ENCODE measurements around the gene RAB33A.

RAB33A gene

GRCh38 chrX:130159776-130160175, 12.0 kb upstream of the RAB33A start:
- H3K27me3 ChIP-seq (ENCODE audit: low read depth, low read length), result no peaks in the 10 kb centered on the region
- no peak overlapping the region for H3K9ac ChIP-seq (ENCODE audit: low read length)
- H2AFZ ChIP-seq (ENCODE audit: low read depth, low read length), result no peak overlapping the region
- peaks cover 6% of the 10 kb centered on the region for H3K36me3 ChIP-seq (replicated peaks; ENCODE audit: low read depth, low read length)
- H3K27ac ChIP-seq (ENCODE audit: low read length), result no peak overlapping the region
- peaks cover 55% of the 10 kb centered on the region for H3K79me2 ChIP-seq (ENCODE audit: low read length)
- H4K20me1 ChIP-seq (ENCODE audit: insufficient read depth, low read length), result no peaks in the 10 kb centered on the region
- H3K4me2 ChIP-seq (ENCODE audit: low read length), result no peak overlapping the region
- no peak for TF ChIP-seq EZH2phosphoT487 (IDR thresholded peaks at IDR 0.05; ENCODE audit: low read depth)
- TF ChIP-seq, protein P1, sequence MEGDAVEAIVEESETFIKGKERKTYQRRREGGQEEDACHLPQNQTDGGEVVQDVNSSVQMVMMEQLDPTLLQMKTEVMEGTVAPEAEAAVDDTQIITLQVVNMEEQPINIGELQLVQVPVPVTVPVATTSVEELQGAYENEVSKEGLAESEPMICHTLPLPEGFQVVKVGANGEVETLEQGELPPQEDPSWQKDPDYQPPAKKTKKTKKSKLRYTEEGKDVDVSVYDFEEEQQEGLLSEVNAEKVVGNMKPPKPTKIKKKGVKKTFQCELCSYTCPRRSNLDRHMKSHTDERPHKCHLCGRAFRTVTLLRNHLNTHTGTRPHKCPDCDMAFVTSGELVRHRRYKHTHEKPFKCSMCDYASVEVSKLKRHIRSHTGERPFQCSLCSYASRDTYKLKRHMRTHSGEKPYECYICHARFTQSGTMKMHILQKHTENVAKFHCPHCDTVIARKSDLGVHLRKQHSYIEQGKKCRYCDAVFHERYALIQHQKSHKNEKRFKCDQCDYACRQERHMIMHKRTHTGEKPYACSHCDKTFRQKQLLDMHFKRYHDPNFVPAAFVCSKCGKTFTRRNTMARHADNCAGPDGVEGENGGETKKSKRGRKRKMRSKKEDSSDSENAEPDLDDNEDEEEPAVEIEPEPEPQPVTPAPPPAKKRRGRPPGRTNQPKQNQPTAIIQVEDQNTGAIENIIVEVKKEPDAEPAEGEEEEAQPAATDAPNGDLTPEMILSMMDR (IDR thresholded peaks at IDR 0.05; ENCODE audit: low read depth, low read length), result no peak
- H3K9me3 ChIP-seq (ENCODE audit: insufficient read depth, low read length), result no peaks in the 10 kb centered on the region
- peaks cover 6% of the 10 kb centered on the region for H3K4me1 ChIP-seq (ENCODE audit: low read length)
- H3K4me3 ChIP-seq (ENCODE audit: low read length), result no peak overlapping the region

DNA sequence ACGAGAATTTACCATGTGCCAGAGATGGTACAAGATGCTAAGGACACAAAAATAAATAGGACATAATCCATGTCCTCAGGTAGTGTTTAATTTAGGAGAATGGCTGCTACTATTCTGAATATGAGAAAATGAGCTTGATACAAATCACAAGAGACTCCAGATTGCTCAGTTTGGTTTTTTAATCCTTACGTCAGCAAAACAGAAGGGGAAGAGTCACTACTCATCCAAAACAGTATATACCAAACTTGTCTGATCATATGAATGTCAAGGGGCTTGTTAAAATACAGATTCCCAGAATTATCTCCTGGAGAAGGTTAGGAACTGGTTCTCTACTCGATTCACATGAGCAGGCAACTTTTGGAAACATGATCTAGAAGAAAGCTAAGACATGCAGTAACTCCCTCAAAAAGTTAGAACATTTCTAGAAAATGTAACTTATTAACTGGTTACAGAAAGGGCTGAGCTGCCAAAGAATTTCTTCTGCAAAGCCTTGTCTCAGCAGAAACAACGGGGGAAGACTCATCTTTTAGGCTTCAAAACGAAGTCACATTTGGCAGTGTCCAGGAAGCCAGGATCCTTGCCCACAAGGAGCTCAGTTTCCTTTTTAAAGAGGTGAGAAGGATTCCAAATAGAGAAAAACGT, 9.5 kb upstream of the RAB33A start:
- H4K20me1 ChIP-seq (ENCODE audit: insufficient read depth, low read length), result no peaks in the 10 kb centered on the region
- no peak overlapping the region for H3K4me3 ChIP-seq (ENCODE audit: low read length)
- peaks cover 2% of the 10 kb centered on the region for H3K36me3 ChIP-seq (replicated peaks; ENCODE audit: low read depth, low read length)
- H3K9me3 ChIP-seq (ENCODE audit: insufficient read depth, low read length), result no peaks in the 10 kb centered on the region
- no peak overlapping the region for H2AFZ ChIP-seq (ENCODE audit: low read depth, low read length)
- H3K9ac ChIP-seq (ENCODE audit: low read length), result no peak overlapping the region
- TF ChIP-seq EZH2phosphoT487 (IDR thresholded peaks at IDR 0.05; ENCODE audit: low read depth), result no peak
- TF ChIP-seq, protein P1 (IDR thresholded peaks at IDR 0.05; ENCODE audit: low read depth, low read length), result no peak
- H3K4me2 ChIP-seq (ENCODE audit: low read length), result no peak overlapping the region
- no peaks in the 10 kb centered on the region for H3K27me3 ChIP-seq (ENCODE audit: low read depth, low read length)
- H3K27ac ChIP-seq (ENCODE audit: low read length), result no peak overlapping the region
- H3K79me2 ChIP-seq (ENCODE audit: low read length), result peaks cover 71% of the 10 kb centered on the region
- H3K4me1 ChIP-seq (ENCODE audit: low read length), result peaks cover 12% of the 10 kb centered on the region

DNA sequence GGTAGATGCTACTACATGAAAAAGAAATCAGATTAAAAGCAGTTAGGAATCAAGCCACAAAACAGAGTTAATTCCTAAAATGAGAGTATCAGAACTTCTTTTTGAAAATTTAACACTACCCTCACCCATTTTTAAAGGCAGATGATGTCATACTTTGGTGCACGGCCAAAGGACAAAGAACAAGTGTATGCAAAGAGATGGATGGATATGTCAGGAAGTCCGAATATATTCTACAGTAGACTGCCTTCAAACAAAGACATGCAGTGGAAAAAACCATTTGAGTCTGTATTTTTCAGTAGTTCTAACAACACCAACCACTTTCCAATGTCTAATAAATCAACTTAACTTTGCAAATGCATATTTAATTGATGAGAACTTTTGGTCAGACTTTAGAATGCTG, 8.4 kb upstream of the RAB33A start:
- Histone ChIP-seq H3K79me2 (ENCODE audit: low read length) (peaks cover 67% of the 10 kb centered on the region), H3K4me1 (ENCODE audit: low read length) (peaks cover 13% of the 10 kb centered on the region)

GRCh38 chrX:130165181-130165702, 6.5 kb upstream of the RAB33A start:
- H3K36me3 ChIP-seq (replicated peaks; ENCODE audit: low read depth, low read length), result peaks cover 2% of the 10 kb centered on the region
- peak overlapping the region; percentile 94 for H3K4me3 ChIP-seq (ENCODE audit: low read length)
- H3K4me1 ChIP-seq (ENCODE audit: low read length), result peaks cover 19% of the 10 kb centered on the region
- no peaks in the 10 kb centered on the region for H3K27me3 ChIP-seq (ENCODE audit: low read depth, low read length)
- H3K27ac ChIP-seq (ENCODE audit: low read length), result peak overlapping the region; percentile 94
- H3K79me2 ChIP-seq (ENCODE audit: low read length), result peaks cover 54% of the 10 kb centered on the region
- peak overlapping the region; percentile 57 for H2AFZ ChIP-seq (ENCODE audit: low read depth, low read length)
- no peaks in the 10 kb centered on the region for H4K20me1 ChIP-seq (ENCODE audit: insufficient read depth, low read length)
- peak overlapping the region; percentile 96 for H3K9ac ChIP-seq (ENCODE audit: low read length)
- H3K4me2 ChIP-seq (ENCODE audit: low read length), result peak overlapping the region; percentile 94
- TF ChIP-seq EZH2phosphoT487 (IDR thresholded peaks at IDR 0.05; ENCODE audit: low read depth), result no peak
- TF ChIP-seq, protein P1 (IDR thresholded peaks at IDR 0.05; ENCODE audit: low read depth, low read length), result no peak
- H3K9me3 ChIP-seq (ENCODE audit: insufficient read depth, low read length), result no peaks in the 10 kb centered on the region

More for the DNA sequence above, 8.4 kb upstream of the RAB33A start:
- peaks cover 2% of the 10 kb centered on the region for H3K36me3 ChIP-seq (replicated peaks; ENCODE audit: low read depth, low read length)
- no peaks in the 10 kb centered on the region for H4K20me1 ChIP-seq (ENCODE audit: insufficient read depth, low read length)
- H3K4me2 ChIP-seq (ENCODE audit: low read length), result no peak overlapping the region
- H2AFZ ChIP-seq (ENCODE audit: low read depth, low read length), result no peak overlapping the region
- H3K27ac ChIP-seq (ENCODE audit: low read length), result no peak overlapping the region
- H3K9ac ChIP-seq (ENCODE audit: low read length), result no peak overlapping the region
- no peaks in the 10 kb centered on the region for H3K27me3 ChIP-seq (ENCODE audit: low read depth, low read length)
- H3K9me3 ChIP-seq (ENCODE audit: insufficient read depth, low read length), result no peaks in the 10 kb centered on the region
- no peak overlapping the region for H3K4me3 ChIP-seq (ENCODE audit: low read length)
- TF ChIP-seq EZH2phosphoT487 (IDR thresholded peaks at IDR 0.05; ENCODE audit: low read depth), result no peak
- TF ChIP-seq, protein P1 (IDR thresholded peaks at IDR 0.05; ENCODE audit: low read depth, low read length), result no peak

Measured in OCI-LY3 (cell line).